CD4-positive, alpha-beta T cell (primary cell): ENCODE measurements around the gene TAF3. TPM values are rescaled to one million over a fixed set of nuclear protein-coding genes. Genes with fewer than 3 reads are reported as not detected.

Source experiments
- ATAC-seq: fragments of 200-7000 bp; cut with Tn5 transposase; one replicate; pipeline ENCODE4 v1.10.0; 2022; ENCODE audit warnings: mild to moderate bottlenecking; ENCODE audit not compliant: poor library complexity
- CTCF ChIA-PET: fragments of 350-600 bp; sonication (Branson Sonifier 250); formaldehyde crosslinking; loops from one replicate; lab custom pipeline; 2021; ENCODE audit warnings: antibody characterized with exemption, inconsistent platforms; lab: Charles Lee
- POLR2A ChIA-PET: fragments of 350-600 bp; sonication (Branson Sonifier 250); formaldehyde crosslinking; loops from one replicate; lab custom pipeline; 2021; ENCODE audit warnings: antibody characterized with exemption, inconsistent platforms; lab: Charles Lee
- DNase-seq, 14 experiments: peaks; one replicate each; pipeline ENCODE4 v3.0.0-alpha.2; 2013 to 2020; ENCODE audit warnings: mixed read lengths in 2 of 14
- H3K27ac ChIP-seq, 2 donors: one replicate each; pipeline versions ENCODE4 v1.5.1 to v1.7.0; 2013; ENCODE audit warnings: low read length in 2 of 2, low read depth in 1 of 2, mild to moderate bottlenecking in 1 of 2
- H3K27me3 ChIP-seq, 2 experiments: 1 replicate in 1 of 2; 2 replicates in 1 of 2; pipeline versions ENCODE4 v1.6.1 to v1.7.0; 2013; ENCODE audit warnings: low read length in 2 of 2, control low read depth in 1 of 2, mild to moderate bottlenecking in 1 of 2, moderate library complexity in 1 of 2; ENCODE audit not compliant: insufficient read depth in 2 of 2, control insufficient read depth in 1 of 2
- H3K36me3 ChIP-seq: one replicate; pipeline ENCODE4 v1.6.1; 2013; ENCODE audit warnings: low read length, control low read depth; ENCODE audit not compliant: insufficient read depth
- H3K4me1 ChIP-seq: one replicate; pipeline ENCODE4 v1.6.1; 2013; ENCODE audit warnings: low read length, control low read depth; ENCODE audit not compliant: insufficient read depth
- H3K4me3 ChIP-seq: one replicate; pipeline ENCODE4 v1.5.1; 2013; ENCODE audit warnings: mild to moderate bottlenecking, low read length, moderate library complexity
- H3K9me3 ChIP-seq, 2 experiments: 1 replicate in 1 of 2; 2 replicates in 1 of 2; pipeline versions ENCODE4 v1.6.1 to v1.7.0; 2013; ENCODE audit warnings: low read length in 2 of 2, mild to moderate bottlenecking in 2 of 2, control low read depth in 1 of 2, moderate library complexity in 1 of 2; ENCODE audit not compliant: control insufficient read depth in 1 of 2, insufficient read depth in 1 of 2
- H3K27ac Mint-ChIP-seq: one replicate; pipeline ENCODE4 v1.8.0; 2020; ENCODE audit warnings: mixed read lengths
- H3K27me3 Mint-ChIP-seq: one replicate; pipeline ENCODE4 v1.8.0; 2021; ENCODE audit warnings: mixed read lengths
- H3K36me3 Mint-ChIP-seq: one replicate; pipeline ENCODE4 v1.8.0; 2021; ENCODE audit warnings: low read depth, mixed read lengths
- H3K4me1 Mint-ChIP-seq: one replicate; pipeline ENCODE4 v1.8.0; 2021; ENCODE audit warnings: low read depth, mixed read lengths
- H3K4me3 Mint-ChIP-seq: one replicate; pipeline ENCODE4 v1.8.0; 2020; ENCODE audit warnings: mild to moderate bottlenecking, mixed read lengths
- H3K9me3 Mint-ChIP-seq: one replicate; pipeline ENCODE4 v1.8.0; 2020; ENCODE audit warnings: mixed read lengths
- intact Hi-C, 2 experiments: fragments of 100-400 bp; cut with DNase I in 1 of 2; cut with micrococcal nuclease in 1 of 2; formaldehyde crosslinking; loops; one replicate each; pipeline versions ENCODE4 v1.15.1 to v1.9.0; 2023 to 2025; cut with DNase I, micrococcal nuclease
- total RNA-seq, 174 experiments: library from RNA in 2 of 174; stranded (reverse) in 2 of 174; gene quantifications; one replicate each; pipeline ENCODE4 v1.2.3 and lab custom pipeline; 2021 to 2026
- TF ChIP-seq, protein P1 (sequence below): fragments of 200-600 bp; IDR thresholded peaks from one replicate; pipeline ENCODE4 v1.8.0; 2022; ENCODE audit warnings: antibody characterized with exemption, mild to moderate bottlenecking

The TAF3 gene
- total RNA-seq, 2 experiments from 2014 or later = 12.6 to 12.8 TPM

DNA sequence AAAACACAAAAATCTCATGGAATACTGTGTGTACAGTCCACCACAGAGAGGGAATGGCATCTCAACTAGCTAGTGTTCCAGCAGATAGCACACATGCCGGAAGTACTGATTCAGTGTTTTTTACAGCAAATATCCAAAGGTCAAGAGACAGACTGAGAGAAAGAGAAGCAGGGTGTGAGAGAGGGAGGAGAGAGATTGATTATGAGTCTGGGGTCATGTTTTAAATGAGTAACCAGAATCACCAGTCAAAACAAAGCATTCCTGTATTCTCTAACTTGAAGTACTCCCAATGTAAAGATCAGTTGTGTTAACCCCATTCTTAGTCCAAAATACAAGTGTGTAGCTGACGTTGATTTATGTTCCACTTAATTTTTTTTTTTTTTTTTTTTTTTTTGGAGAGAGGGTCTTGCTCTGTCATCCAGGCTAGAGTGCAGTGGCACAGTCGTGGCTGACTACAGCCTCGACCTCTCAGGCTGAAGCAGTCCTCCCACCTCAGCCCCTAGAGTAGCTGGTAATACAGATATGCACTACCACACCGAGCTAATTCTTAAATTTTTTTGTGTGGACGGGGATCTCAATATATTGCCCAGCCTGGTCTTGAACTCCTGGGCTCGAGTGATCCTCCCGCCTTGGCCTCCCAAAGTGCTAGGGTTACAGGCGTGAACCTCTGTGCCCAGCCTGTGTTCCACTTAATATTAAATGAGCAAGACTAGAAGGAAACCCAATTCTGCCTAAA, 114.2 kb downstream of the TAF3 start:
- peaks cover 5% of the 10 kb centered on the region for H3K9me3 Mint-ChIP-seq
- ChIA-PET CTCF (interaction anchor here (0.6 to 0.7 kb wide), 2 partner anchors 11 to 47 kb away, joined by 3 read pairs; no protein-coding TSS in a partner anchor), POLR2A (no interaction called here)
- H3K27me3 Mint-ChIP-seq = no peaks in the 10 kb centered on the region
- Histone ChIP-seq H3K27me3 (no peaks in the 10 kb centered on the region), H3K4me3 (no peak overlapping the region), H3K9me3 (peaks cover 0 to 6% of the 10 kb centered on the region in 2 experiments), H3K36me3 (no peaks in the 10 kb centered on the region), H3K4me1 (no peaks in the 10 kb centered on the region), H3K27ac (no peak overlapping the region)
- peaks cover 22% of the 10 kb centered on the region for H3K4me1 Mint-ChIP-seq
- TF ChIP-seq, protein P1, sequence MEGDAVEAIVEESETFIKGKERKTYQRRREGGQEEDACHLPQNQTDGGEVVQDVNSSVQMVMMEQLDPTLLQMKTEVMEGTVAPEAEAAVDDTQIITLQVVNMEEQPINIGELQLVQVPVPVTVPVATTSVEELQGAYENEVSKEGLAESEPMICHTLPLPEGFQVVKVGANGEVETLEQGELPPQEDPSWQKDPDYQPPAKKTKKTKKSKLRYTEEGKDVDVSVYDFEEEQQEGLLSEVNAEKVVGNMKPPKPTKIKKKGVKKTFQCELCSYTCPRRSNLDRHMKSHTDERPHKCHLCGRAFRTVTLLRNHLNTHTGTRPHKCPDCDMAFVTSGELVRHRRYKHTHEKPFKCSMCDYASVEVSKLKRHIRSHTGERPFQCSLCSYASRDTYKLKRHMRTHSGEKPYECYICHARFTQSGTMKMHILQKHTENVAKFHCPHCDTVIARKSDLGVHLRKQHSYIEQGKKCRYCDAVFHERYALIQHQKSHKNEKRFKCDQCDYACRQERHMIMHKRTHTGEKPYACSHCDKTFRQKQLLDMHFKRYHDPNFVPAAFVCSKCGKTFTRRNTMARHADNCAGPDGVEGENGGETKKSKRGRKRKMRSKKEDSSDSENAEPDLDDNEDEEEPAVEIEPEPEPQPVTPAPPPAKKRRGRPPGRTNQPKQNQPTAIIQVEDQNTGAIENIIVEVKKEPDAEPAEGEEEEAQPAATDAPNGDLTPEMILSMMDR = no peak
- DNase-seq = no peak
- no peak for ATAC-seq
- H3K27ac Mint-ChIP-seq = no peak overlapping the region
- H3K36me3 Mint-ChIP-seq = peaks cover 25% of the 10 kb centered on the region
- no peak overlapping the region for H3K4me3 Mint-ChIP-seq
- intact Hi-C loops = no loop called here

DNA sequence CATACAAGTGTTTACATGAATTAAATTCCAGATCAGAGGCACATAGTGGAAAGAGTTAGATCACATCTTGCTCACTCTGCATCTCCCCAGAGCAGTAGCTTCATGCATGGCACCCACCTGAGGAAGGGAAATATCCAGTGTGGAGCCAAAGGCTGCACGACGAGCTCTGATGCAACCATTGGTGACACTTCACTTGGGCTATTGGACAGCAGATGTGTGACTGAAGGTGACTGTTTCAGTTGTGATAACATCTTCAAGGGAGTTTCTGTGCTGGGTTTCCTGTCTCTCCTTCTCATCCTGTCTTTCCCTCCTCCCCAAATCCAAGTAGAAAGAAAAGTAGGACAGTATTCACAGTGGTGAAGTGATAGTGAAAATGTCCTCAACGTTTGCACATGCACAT, 115.0 kb downstream of the TAF3 start:
- ChIA-PET POLR2A (no interaction called here), CTCF (no interaction called here)
- intact Hi-C loops = no loop called here
- Histone ChIP-seq H3K9me3 (peaks cover 0 to 6% of the 10 kb centered on the region in 2 experiments), H3K27ac (no peak overlapping the region), H3K36me3 (no peaks in the 10 kb centered on the region), H3K27me3 (no peaks in the 10 kb centered on the region), H3K4me1 (no peaks in the 10 kb centered on the region), H3K4me3 (no peak overlapping the region)
- H3K4me3 Mint-ChIP-seq = no peak overlapping the region
- H3K9me3 Mint-ChIP-seq = peaks cover 5% of the 10 kb centered on the region
- peaks cover 33% of the 10 kb centered on the region for H3K36me3 Mint-ChIP-seq
- H3K4me1 Mint-ChIP-seq = peaks cover 24% of the 10 kb centered on the region
- no peaks in the 10 kb centered on the region for H3K27me3 Mint-ChIP-seq
- no peak overlapping the region for H3K27ac Mint-ChIP-seq
- ATAC-seq (no peak), DNase-seq (no peak)
- TF ChIP-seq, protein P1 = no peak

DNA sequence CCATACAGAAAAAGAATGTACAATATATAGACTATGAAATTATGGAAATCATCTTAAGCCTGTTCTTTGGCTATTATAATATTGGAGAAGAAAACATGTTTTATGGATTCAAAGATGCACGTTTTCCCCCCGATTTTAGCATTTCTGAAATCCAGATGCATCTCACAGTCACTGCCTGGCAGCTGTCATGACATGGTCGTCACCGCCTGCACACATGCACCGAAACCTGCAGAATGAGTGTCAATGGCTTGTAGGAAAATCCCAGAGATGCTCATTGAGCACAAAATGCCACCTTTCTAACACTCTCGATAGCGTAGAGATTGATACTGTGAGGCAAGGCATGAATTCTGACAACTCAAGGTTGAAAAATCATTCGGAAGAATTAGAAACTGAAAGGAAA, 115.5 kb downstream of the TAF3 start:
- H3K4me1 Mint-ChIP-seq = peaks cover 24% of the 10 kb centered on the region
- H3K4me3 ChIP-seq = no peak overlapping the region
- H3K4me3 Mint-ChIP-seq = no peak overlapping the region
- CTCF ChIA-PET = no interaction called here
- no peaks in the 10 kb centered on the region for H3K27me3 Mint-ChIP-seq
- H3K27ac Mint-ChIP-seq = no peak overlapping the region
- intact Hi-C loops = no loop called here
- peaks cover 9% of the 10 kb centered on the region for H3K9me3 Mint-ChIP-seq
- TF ChIP-seq, protein P1 = no peak
- H3K27me3 ChIP-seq = no peaks in the 10 kb centered on the region
- ATAC-seq (no peak), DNase-seq (no peak)
- H3K27ac ChIP-seq = no peak overlapping the region
- H3K36me3 ChIP-seq = no peaks in the 10 kb centered on the region
- H3K4me1 ChIP-seq = no peaks in the 10 kb centered on the region
- peaks cover 38% of the 10 kb centered on the region for H3K36me3 Mint-ChIP-seq
- H3K9me3 ChIP-seq = peaks cover 0 to 6% of the 10 kb centered on the region in 2 experiments
- POLR2A ChIA-PET = no interaction called here
